ENCODE measurements around the gene AQP11.
"Not testable (repeated sequence)": the region's sequence is repeated elsewhere in the genome, so short reads cannot be mapped to it uniquely, and the experiment has no call there.

AQP11 gene, protein sequence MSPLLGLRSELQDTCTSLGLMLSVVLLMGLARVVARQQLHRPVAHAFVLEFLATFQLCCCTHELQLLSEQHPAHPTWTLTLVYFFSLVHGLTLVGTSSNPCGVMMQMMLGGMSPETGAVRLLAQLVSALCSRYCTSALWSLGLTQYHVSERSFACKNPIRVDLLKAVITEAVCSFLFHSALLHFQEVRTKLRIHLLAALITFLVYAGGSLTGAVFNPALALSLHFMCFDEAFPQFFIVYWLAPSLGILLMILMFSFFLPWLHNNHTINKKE

GRCh38 chr11:77589521-77590193 is at the start of gene AQP11:
AQP11 (plus strand) TSS chr11:77589953; CDS start chr11:77589993, 40 bp downstream.
- DNase-seq (ENCODE audit: low read depth) = peak; percentile 40

GRCh38 chr11:77542296-77542695 is 47.5 kb upstream of the AQP11 start:
- DNase-seq (ENCODE audit: low read depth) = no peak

DNA sequence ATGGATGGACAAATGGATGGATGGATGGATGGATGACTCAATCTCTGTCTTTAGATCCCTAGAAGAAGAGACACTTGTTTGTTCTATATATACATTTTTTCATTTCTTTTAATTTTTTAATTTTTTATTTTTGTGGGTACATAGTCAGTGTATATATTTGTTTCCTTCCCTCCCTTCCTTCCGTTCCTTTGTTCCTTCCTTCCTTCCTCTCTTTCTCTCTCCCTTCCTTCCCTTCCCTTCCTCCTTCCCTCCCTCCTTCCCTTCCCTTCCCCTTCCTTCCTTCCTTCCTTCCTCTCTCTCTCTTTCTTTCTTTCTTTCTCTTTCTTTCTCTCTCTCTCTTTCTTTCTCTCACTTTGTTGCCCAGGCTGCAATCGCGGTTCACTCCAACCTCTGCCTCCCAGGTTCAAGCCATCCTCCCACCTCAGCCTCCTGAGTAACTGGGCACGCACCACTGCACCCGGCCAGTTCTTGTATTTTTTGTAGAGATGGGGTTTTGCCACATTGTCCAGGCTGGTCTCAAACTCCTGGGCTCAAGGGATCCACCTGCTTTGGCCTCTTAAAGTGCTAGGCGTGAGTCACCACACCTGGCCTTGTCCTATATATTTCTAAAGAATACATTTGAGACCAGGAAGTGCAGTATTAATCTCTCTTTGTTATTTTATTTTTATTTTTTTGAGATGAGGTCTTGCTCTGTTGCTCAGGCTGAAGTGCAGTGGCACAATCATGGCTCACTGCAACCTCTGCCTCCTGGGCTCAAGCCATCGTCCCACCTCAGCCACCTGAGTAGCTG is 42.5 kb upstream of the AQP11 start:
- DNase-seq (ENCODE audit: low read depth) = no peak

DNA sequence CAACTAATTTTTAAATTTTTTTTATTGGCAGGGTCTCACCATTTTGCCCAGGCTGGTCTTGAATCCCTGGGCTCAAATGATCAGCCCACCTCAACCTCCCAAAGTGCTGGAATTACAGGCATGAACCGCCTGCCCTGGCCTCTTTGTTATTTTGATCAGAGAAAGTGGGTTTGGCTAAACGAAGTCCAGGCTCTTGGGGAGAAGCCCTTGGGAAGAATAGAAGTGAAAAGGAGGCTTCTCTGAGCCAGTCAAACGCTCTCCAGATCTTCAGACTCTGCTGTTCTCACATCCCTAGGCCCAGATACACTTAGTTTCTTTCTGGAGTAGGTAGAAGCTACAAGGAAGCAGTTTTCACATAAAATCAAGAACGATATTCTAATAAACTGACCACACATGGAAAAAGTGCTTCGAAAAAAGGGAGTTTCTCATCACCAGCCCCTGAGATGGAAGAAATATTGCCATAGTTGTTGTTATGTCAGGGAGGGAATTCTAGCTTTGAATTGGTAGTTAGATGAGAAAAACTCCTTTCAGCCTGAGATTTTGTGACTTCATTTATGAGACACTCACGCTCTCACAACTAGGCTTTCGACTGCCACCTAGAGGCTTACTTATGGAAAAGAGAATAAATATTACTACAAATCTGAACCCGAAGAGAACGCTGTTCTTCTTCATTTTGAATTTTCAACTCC is 41.7 kb upstream of the AQP11 start:
- DNase-seq (ENCODE audit: low read depth) = no peak

- DNase-seq (ENCODE audit: low read depth) = no peak
Measured at GRCh38 chr11:77548552-77549445, 41.0 kb upstream of the AQP11 start.

DNA sequence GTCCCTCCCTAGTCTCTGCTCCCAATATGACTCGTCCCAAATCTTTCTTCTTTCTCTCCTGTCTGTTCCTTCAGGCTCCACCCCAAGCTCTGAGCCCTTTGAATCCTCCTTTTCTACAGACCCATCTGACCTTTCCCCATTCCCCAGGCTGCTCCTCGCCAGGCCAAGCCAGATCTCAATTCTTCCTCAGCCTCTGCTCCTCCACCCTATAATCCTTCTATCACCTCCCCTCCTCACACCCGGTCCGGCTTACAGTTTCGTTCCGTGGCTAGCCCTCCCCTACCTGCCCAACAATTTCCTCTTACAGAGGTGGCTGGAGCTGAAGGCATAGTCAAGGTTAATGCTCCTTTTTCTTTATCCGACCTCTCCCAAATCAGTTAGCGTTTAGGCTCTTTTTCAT is 38.3 kb upstream of the AQP11 start:
- DNase-seq (ENCODE audit: low read depth) = not testable (repeated sequence)

DNA sequence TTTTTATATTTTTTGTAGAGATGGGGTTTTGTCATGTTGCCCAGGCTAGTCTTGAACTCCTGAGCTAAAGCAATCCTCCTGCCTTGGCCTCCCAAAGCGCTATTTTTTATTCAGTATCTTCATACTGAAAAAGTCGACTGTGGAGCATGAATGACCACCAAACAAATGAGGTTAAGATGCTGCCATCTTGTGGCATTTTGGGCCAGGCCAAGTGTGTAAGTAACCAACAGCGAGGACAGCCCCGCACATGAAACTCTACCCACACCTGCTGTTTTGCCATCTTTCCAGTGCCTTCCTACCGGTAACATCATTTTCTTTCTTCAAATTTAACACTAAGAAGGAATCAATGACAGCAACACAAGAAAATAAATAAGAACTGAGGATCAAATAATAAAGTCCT is 32.2 kb upstream of the AQP11 start:
- DNase-seq (ENCODE audit: low read depth) = no peak

GRCh38 chr11:77558380-77558779 is 31.4 kb upstream of the AQP11 start:
- DNase-seq (ENCODE audit: low read depth) = no peak

- DNase-seq (ENCODE audit: low read depth) = no peak
Measured at GRCh38 chr11:77559686-77560401, 29.9 kb upstream of the AQP11 start.

GRCh38 chr11:77560605-77561004 is 29.1 kb upstream of the AQP11 start:
- no peak for DNase-seq (ENCODE audit: low read depth)

GRCh38 chr11:77561257-77561656 is 28.5 kb upstream of the AQP11 start:
- no peak for DNase-seq (ENCODE audit: low read depth)

DNA sequence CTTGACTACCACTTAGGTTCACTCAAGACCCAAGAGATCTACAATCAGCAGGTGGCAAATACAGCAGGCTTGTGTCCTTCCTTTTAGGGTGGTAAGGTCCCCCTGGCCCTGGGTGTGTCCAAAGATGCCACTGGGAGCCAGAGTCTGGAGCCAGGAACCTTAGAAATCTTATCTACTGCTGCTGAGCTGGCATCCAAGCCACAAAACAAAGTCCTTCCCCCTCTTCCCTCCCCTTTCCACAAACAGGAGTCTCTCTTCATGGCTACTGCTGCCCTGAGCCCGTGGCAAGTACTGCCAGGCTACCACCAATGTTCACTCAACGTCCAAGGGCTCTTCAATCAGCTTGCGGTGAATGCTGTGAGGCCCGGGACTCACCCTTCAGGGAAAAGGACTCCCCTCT is 21.4 kb upstream of the AQP11 start:
- no peak for DNase-seq (ENCODE audit: low read depth)

- no peak for DNase-seq (ENCODE audit: low read depth)
Measured at GRCh38 chr11:77568916-77569675, 20.7 kb upstream of the AQP11 start.

DNA sequence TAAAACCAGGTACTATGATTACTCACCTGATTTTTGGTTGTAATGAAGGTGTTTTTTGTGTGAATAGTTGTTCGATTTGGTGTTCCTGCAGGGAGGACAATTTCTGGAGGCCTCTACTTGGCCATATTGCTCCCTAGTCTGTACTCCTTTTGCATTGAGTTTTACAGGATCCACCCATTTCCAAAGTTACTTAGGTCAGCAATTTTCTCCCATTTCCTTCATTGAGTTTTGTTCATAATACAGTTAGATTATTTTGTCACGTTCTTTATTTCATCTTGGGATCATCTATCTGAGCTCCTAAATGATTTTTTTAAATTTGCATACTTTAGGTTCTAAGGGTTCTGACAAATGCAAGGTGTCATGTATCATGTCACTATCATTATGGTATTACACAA is 20.1 kb upstream of the AQP11 start:
- no peak for DNase-seq (ENCODE audit: low read depth)

GRCh38 chr11:77570896-77571295 is 18.9 kb upstream of the AQP11 start:
- DNase-seq (ENCODE audit: low read depth) = not testable (repeated sequence)

DNA sequence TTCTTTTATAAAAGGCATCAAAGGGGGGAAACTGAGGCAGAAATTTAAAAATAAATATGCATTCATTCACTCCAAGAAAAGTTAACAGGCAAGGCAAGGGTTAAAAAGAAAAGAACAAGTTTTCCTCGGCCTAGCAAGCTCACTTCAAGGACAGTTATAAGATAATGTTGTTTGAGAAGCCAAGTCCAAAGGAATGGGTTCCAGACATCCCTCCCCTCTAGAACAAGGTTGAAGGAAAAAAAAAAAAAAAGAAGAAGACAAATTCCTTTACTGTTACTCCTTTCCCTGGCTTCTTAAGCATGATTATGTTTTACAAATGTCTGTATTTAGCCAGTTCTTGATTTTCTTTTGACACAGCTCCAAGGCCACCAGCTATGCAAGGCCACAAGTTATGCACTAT is 14.3 kb upstream of the AQP11 start:
- DNase-seq (ENCODE audit: low read depth) = not testable (repeated sequence)

DNA sequence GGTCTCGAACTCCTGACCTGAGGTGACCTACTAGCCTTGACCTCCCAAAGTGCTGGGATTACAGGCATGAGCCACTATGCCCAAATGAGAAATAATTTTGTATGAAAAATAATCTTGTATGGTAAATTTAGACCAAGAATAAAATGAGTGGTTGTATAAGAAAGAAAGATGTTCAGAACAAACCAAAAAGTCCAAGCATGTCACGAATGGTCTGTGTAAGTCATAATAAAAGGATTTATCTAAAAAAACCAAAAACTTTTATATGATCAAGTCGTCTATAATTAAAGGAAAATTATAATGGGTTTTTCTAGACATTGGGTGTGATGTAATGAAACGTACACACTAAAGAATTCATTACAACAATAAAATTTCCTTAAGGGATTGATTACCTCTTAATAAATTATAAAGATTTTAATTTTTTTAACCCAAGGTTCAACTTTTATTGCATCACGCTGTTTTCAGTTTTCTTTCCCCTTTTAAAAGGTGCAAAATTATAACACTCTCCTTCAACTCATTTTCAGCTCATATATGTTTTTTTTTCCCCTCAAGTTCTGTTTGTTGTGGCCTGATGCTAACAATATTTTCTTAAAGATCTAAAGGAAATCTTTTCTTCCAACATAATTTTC is 8.9 kb upstream of the AQP11 start:
- DNase-seq (ENCODE audit: low read depth) = no peak

DNA sequence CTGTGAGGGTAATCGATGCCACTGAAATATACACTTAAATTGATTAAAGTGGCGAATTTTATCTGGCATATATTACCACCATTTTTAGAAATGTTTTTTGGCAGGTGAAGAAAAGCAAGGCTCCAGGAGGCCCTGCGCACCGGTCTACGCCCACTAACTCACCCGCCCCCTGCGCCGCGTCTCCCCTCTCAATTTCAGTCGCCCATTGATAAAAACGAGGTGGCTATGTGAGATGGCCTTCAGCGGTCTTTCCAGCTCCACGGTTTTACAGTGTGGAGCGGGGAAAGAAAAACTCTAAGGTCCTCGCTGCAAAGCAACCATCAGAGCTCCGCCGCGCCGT is 602 bp upstream of the AQP11 start:
- no peak for DNase-seq (ENCODE audit: low read depth)

DNA sequence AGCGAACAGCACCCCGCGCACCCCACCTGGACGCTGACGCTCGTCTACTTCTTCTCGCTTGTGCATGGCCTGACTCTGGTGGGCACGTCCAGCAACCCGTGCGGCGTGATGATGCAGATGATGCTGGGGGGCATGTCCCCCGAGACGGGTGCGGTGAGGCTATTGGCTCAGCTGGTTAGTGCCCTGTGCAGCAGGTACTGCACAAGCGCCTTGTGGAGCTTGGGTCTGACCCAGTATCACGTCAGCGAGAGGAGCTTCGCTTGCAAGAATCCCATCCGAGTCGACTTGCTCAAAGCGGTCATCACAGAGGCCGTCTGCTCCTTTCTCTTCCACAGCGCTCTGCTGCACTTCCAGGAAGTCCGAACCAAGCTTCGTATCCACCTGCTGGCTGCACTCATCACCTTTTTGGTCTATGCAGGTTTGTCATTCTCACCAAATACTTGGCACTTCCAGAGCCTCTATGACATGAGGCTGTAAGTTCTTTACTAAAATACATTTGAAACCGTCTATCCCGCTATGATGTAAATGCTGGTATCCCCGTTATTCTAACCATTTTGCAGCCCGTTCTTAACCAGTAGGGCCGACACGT is 535 bp downstream of the AQP11 start:
- DNase-seq (ENCODE audit: low read depth) = no peak
